ENCODE results near the gene TCEA3.

Gene TCEA3

GRCh38 chr1:23444104-23444533 lies 19.6 kb upstream of the TCEA3 start:
- H3K9me3 ChIP-seq (ENCODE audit: control insufficient read depth, low read length), result no peaks in the 10 kb centered on the region
- H3K27me3 ChIP-seq (ENCODE audit: control insufficient read depth, insufficient read depth, low read length), result no peaks in the 10 kb centered on the region
- H3K4me1 ChIP-seq, result no peaks in the 10 kb centered on the region
- no peak overlapping the region for H3K27ac ChIP-seq
- H3K4me2 ChIP-seq (ENCODE audit: low read length), result no peak overlapping the region
- no peak overlapping the region for H3K9ac ChIP-seq
- H3K79me2 ChIP-seq, result no peaks in the 10 kb centered on the region
- H3K4me3 ChIP-seq (ENCODE audit: low read depth, low read length), result no peak overlapping the region
- no peaks in the 10 kb centered on the region for H3K36me3 ChIP-seq (ENCODE audit: control insufficient read depth, insufficient read depth, low read length)
- TF ChIP-seq, protein P1, sequence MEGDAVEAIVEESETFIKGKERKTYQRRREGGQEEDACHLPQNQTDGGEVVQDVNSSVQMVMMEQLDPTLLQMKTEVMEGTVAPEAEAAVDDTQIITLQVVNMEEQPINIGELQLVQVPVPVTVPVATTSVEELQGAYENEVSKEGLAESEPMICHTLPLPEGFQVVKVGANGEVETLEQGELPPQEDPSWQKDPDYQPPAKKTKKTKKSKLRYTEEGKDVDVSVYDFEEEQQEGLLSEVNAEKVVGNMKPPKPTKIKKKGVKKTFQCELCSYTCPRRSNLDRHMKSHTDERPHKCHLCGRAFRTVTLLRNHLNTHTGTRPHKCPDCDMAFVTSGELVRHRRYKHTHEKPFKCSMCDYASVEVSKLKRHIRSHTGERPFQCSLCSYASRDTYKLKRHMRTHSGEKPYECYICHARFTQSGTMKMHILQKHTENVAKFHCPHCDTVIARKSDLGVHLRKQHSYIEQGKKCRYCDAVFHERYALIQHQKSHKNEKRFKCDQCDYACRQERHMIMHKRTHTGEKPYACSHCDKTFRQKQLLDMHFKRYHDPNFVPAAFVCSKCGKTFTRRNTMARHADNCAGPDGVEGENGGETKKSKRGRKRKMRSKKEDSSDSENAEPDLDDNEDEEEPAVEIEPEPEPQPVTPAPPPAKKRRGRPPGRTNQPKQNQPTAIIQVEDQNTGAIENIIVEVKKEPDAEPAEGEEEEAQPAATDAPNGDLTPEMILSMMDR (IDR thresholded peaks at IDR 0.05), result no peak
- H2AFZ ChIP-seq, result no peak overlapping the region

DNA sequence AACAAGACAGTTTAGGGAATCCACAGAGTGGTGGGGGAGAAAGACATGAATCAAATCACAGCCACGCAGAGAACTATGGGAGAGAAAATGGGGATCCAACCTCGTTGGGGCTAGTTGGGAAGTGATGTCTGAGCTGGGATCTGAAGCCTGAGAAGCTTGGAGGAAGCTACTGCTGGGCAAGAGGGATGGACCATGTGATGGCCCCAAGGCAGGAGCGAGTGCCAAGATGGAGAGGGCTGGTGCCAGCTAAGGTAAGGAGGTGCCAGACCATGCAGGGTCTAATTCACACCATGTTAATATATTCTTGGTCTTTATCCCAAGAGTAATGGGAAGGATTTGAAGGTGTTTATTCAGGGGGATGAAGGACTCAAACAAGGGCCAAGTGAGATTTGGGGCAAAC lies 18.2 kb upstream of the TCEA3 start:
- no peaks in the 10 kb centered on the region for H3K36me3 ChIP-seq (ENCODE audit: control insufficient read depth, insufficient read depth, low read length)

GRCh38 chr1:23441446-23442148 lies 17.0 kb upstream of the TCEA3 start:
- Histone ChIP-seq H3K4me2 (ENCODE audit: low read length) (no peak overlapping the region), H3K36me3 (ENCODE audit: control insufficient read depth, insufficient read depth, low read length) (no peaks in the 10 kb centered on the region), H3K4me3 (ENCODE audit: low read depth, low read length) (no peak overlapping the region), H2AFZ (no peak overlapping the region), H3K79me2 (no peaks in the 10 kb centered on the region), H3K4me1 (no peaks in the 10 kb centered on the region), H3K9ac (no peak overlapping the region), H3K27ac (no peak overlapping the region), H3K9me3 (ENCODE audit: control insufficient read depth, low read length) (no peaks in the 10 kb centered on the region), H3K27me3 (ENCODE audit: control insufficient read depth, insufficient read depth, low read length) (no peaks in the 10 kb centered on the region)
- TF ChIP-seq, protein P1 (IDR thresholded peaks at IDR 0.05), result no peak

More for the DNA sequence above, 18.2 kb upstream of the TCEA3 start:
- no peaks in the 10 kb centered on the region for H3K27me3 ChIP-seq (ENCODE audit: control insufficient read depth, insufficient read depth, low read length)
- H3K9me3 ChIP-seq (ENCODE audit: control insufficient read depth, low read length), result no peaks in the 10 kb centered on the region
- TF ChIP-seq, protein P1 (IDR thresholded peaks at IDR 0.05), result no peak
- no peak overlapping the region for H3K4me2 ChIP-seq (ENCODE audit: low read length)
- no peak overlapping the region for H3K9ac ChIP-seq
- H3K4me1 ChIP-seq, result no peaks in the 10 kb centered on the region
- no peak overlapping the region for H3K27ac ChIP-seq
- no peaks in the 10 kb centered on the region for H3K79me2 ChIP-seq
- H2AFZ ChIP-seq, result no peak overlapping the region
- no peak overlapping the region for H3K4me3 ChIP-seq (ENCODE audit: low read depth, low read length)

- H3K9ac ChIP-seq, result no peak overlapping the region
Observed at GRCh38 chr1:23438545-23438944, 14.0 kb upstream of the TCEA3 start.

More at GRCh38 chr1:23438545-23438944, 14.0 kb upstream of the TCEA3 start:
- Histone ChIP-seq H3K9me3 (ENCODE audit: control insufficient read depth, low read length) (no peaks in the 10 kb centered on the region), H2AFZ (no peak overlapping the region), H3K79me2 (no peaks in the 10 kb centered on the region), H3K36me3 (ENCODE audit: control insufficient read depth, insufficient read depth, low read length) (no peaks in the 10 kb centered on the region), H3K27ac (no peak overlapping the region), H3K27me3 (ENCODE audit: control insufficient read depth, insufficient read depth, low read length) (no peaks in the 10 kb centered on the region), H3K4me3 (ENCODE audit: low read depth, low read length) (no peak overlapping the region), H3K4me2 (ENCODE audit: low read length) (no peak overlapping the region), H3K4me1 (no peaks in the 10 kb centered on the region)
- TF ChIP-seq, protein P1 (IDR thresholded peaks at IDR 0.05), result no peak

Data from parathyroid adenoma (tissue), 2 donors.